DND-41 (cell line): ENCODE measurements around the gene NPR3.

ENCODE experiments used
- ATAC-seq: fragments of 200-7000 bp; cut with Tn5 transposase; 3 replicates; pipeline ENCODE4 v1.9.1; 2021; ENCODE audit warnings: low read depth; ENCODE audit not compliant: insufficient read depth
- DNase-seq: peaks from one replicate; pipeline ENCODE4 v3.0.0-alpha.2; 2020
- H2AFZ ChIP-seq: 2 replicates; pipeline ENCODE4 v1.6.0; 2012; ENCODE audit warnings: low read depth, low read length
- H3K27ac ChIP-seq: 2 replicates; pipeline ENCODE4 v1.5.1; 2012; ENCODE audit warnings: low read length, inconsistent platforms
- H3K27me3 ChIP-seq: fragments of 200-600 bp; sonication (generic); 2 replicates; pipeline ENCODE4 v1.6.0; 2012; ENCODE audit warnings: low read length, mild to moderate bottlenecking, inconsistent platforms; ENCODE audit not compliant: insufficient read depth, poor library complexity
- H3K36me3 ChIP-seq: 2 replicates; pipeline ENCODE4 v1.5.1; 2012; ENCODE audit warnings: low read length, inconsistent platforms; ENCODE audit not compliant: insufficient read depth
- H3K4me1 ChIP-seq: 2 replicates; pipeline ENCODE4 v1.5.1; 2012; ENCODE audit warnings: mild to moderate bottlenecking, low read length; ENCODE audit not compliant: insufficient read depth
- H3K4me2 ChIP-seq: 2 replicates; pipeline ENCODE4 v1.6.0; 2012; ENCODE audit warnings: mild to moderate bottlenecking, moderate library complexity, low read length, inconsistent platforms; ENCODE audit not compliant: insufficient read depth
- H3K4me3 ChIP-seq, 2 experiments: fragments of 200-600 bp in 1 of 2; shearing (Covaris generic) in 1 of 2; 2 replicates each; pipeline ENCODE4 v1.5.1; 2012 to 2016; ENCODE audit warnings: inconsistent platforms in 2 of 2, low read length in 2 of 2, mild to moderate bottlenecking in 2 of 2, low read depth in 1 of 2, moderate library complexity in 1 of 2
- H3K79me2 ChIP-seq: 2 replicates; pipeline ENCODE4 v1.6.0; 2012; ENCODE audit warnings: low read length, inconsistent platforms; ENCODE audit not compliant: insufficient read depth
- H3K9ac ChIP-seq: 2 replicates; pipeline ENCODE4 v1.6.0; 2012; ENCODE audit warnings: low read depth, mild to moderate bottlenecking, inconsistent platforms, low read length, moderate library complexity
- H3K9me3 ChIP-seq: 2 replicates; pipeline ENCODE4 v1.5.1; 2012; ENCODE audit warnings: low read length, moderate library complexity, mild to moderate bottlenecking, inconsistent platforms; ENCODE audit not compliant: insufficient read depth, severe bottlenecking
- H4K20me1 ChIP-seq: 2 replicates; pipeline ENCODE4 v1.6.0; 2012; ENCODE audit warnings: low read length; ENCODE audit not compliant: insufficient read depth
- EZH2 ChIP-seq: IDR thresholded peaks from 3 replicates; pipeline ENCODE4 v1.6.1; 2012; ENCODE audit warnings: borderline replicate concordance, low read depth, mild to moderate bottlenecking, moderate library complexity, low read length, inconsistent platforms; ENCODE audit not compliant: severe bottlenecking
- TF ChIP-seq, protein P1 (sequence below): IDR thresholded peaks from 2 replicates; pipeline ENCODE4 v1.5.1; 2012; ENCODE audit warnings: borderline replicate concordance, low read length, moderate library complexity, mild to moderate bottlenecking; ENCODE audit not compliant: poor library complexity, severe bottlenecking; ENCODE audit errors: extremely low read depth

The NPR3 gene

GRCh38 chr5:32840606-32841005, 129.5 kb downstream of the NPR3 start:
- ATAC-seq (no peak), DNase-seq (no peak)
- Histone ChIP-seq H3K4me1 (no peaks in the 10 kb centered on the region), H4K20me1 (no peaks in the 10 kb centered on the region), H2AFZ (no peak overlapping the region), H3K27me3 (no peaks in the 10 kb centered on the region), H3K9ac (no peak overlapping the region), H3K4me3 (no peak overlapping the region), H3K79me2 (no peaks in the 10 kb centered on the region), H3K9me3 (no peaks in the 10 kb centered on the region), H3K27ac (no peak overlapping the region), H3K36me3 (no peaks in the 10 kb centered on the region), H3K4me2 (no peak overlapping the region)
- TF ChIP-seq, protein P1, sequence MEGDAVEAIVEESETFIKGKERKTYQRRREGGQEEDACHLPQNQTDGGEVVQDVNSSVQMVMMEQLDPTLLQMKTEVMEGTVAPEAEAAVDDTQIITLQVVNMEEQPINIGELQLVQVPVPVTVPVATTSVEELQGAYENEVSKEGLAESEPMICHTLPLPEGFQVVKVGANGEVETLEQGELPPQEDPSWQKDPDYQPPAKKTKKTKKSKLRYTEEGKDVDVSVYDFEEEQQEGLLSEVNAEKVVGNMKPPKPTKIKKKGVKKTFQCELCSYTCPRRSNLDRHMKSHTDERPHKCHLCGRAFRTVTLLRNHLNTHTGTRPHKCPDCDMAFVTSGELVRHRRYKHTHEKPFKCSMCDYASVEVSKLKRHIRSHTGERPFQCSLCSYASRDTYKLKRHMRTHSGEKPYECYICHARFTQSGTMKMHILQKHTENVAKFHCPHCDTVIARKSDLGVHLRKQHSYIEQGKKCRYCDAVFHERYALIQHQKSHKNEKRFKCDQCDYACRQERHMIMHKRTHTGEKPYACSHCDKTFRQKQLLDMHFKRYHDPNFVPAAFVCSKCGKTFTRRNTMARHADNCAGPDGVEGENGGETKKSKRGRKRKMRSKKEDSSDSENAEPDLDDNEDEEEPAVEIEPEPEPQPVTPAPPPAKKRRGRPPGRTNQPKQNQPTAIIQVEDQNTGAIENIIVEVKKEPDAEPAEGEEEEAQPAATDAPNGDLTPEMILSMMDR = no peak
- no peak for TF ChIP-seq EZH2
